Natural killer cell (primary cell): ENCODE results near the gene OR51A4. TPM values are rescaled to one million over a fixed set of nuclear protein-coding genes. Genes with fewer than 3 reads are reported as not detected.

Experiments
- ATAC-seq, 3 donors: fragments of 150-1000 bp in 2 of 3; fragments of 200-7000 bp in 1 of 3; cut with Tn5 transposase; 1 replicate in 1 of 3; 2 replicates in 2 of 3; pipeline ENCODE4 v1.10.0; 2021; ENCODE audit warnings: mild to moderate bottlenecking in 2 of 3, moderate library complexity in 2 of 3
- DNase-seq, 2 donors: peaks; one replicate each; pipeline versions ENCODE4 v3.0.0 to v3.0.0-alpha.2; 2013 to 2021; ENCODE audit warnings: mixed read lengths in 1 of 2
- H3K27ac ChIP-seq: one replicate; pipeline ENCODE4 v1.5.1; 2013; ENCODE audit warnings: mild to moderate bottlenecking, low read length
- H3K27me3 ChIP-seq: one replicate; pipeline ENCODE4 v1.6.1; 2013; ENCODE audit warnings: low read length; ENCODE audit not compliant: control insufficient read depth, insufficient read depth
- H3K36me3 ChIP-seq: one replicate; pipeline ENCODE4 v1.6.1; 2013; ENCODE audit warnings: low read length; ENCODE audit not compliant: control insufficient read depth, insufficient read depth
- H3K4me1 ChIP-seq: one replicate; pipeline ENCODE4 v1.6.1; 2013; ENCODE audit warnings: low read length; ENCODE audit not compliant: control insufficient read depth, insufficient read depth
- H3K4me3 ChIP-seq: one replicate; pipeline ENCODE4 v1.5.1; 2013; ENCODE audit warnings: low read length
- H3K9me3 ChIP-seq: one replicate; pipeline ENCODE4 v1.6.1; 2013; ENCODE audit warnings: low read length; ENCODE audit not compliant: control insufficient read depth, insufficient read depth
- H3K27ac Mint-ChIP-seq, 2 donors: one replicate each; pipeline ENCODE4 v1.8.0; 2022; ENCODE audit warnings: mild to moderate bottlenecking in 2 of 2, mixed read lengths in 2 of 2, moderate library complexity in 1 of 2
- H3K27me3 Mint-ChIP-seq, 2 donors: one replicate each; pipeline ENCODE4 v1.8.0; 2022; ENCODE audit warnings: low read depth in 2 of 2, mixed read lengths in 2 of 2
- H3K36me3 Mint-ChIP-seq: one replicate; pipeline ENCODE4 v1.8.0; 2022; ENCODE audit warnings: mixed read lengths
- H3K4me1 Mint-ChIP-seq, 2 donors: one replicate each; pipeline ENCODE4 v1.8.0; 2022; ENCODE audit warnings: mixed read lengths in 2 of 2
- H3K4me3 Mint-ChIP-seq: one replicate; pipeline ENCODE4 v1.8.0; 2022; ENCODE audit warnings: mild to moderate bottlenecking, moderate library complexity, mixed read lengths
- H3K9me3 Mint-ChIP-seq, 2 donors: one replicate each; pipeline ENCODE4 v1.8.0; 2022; ENCODE audit warnings: mixed read lengths in 2 of 2
- WGBS: methylation state at CpG from one replicate; pipeline ENCODE4 v1.1.7; 2013; ENCODE audit warnings: missing lambda C conversion rate; ENCODE audit not compliant: insufficient coverage; 5-methylcytosine and 5-hydroxymethylcytosine counted together
- intact Hi-C: fragments of 100-400 bp; cut with micrococcal nuclease; formaldehyde crosslinking; loops from one replicate; pipeline ENCODE4 v1.14.2; 2022
- total RNA-seq, 4 donors: library from RNA; stranded (reverse); fragments of 120-200 nt in 1 of 4; gene quantifications; one replicate each; pipeline versions ENCODE4 v1.2.3 to v1.2.4, GENCODE V29; 2013 to 2022
- TF ChIP-seq, protein P1 (sequence below): fragments of 200-600 bp; IDR thresholded peaks from one replicate; pipeline ENCODE4 v1.8.0; 2022; ENCODE audit warnings: antibody characterized with exemption

OR51A4 gene
- total RNA-seq, 3 donors from 2014 or later (not counting 1 experiment from before 2014, with no cell fraction given), result not detected

DNA sequence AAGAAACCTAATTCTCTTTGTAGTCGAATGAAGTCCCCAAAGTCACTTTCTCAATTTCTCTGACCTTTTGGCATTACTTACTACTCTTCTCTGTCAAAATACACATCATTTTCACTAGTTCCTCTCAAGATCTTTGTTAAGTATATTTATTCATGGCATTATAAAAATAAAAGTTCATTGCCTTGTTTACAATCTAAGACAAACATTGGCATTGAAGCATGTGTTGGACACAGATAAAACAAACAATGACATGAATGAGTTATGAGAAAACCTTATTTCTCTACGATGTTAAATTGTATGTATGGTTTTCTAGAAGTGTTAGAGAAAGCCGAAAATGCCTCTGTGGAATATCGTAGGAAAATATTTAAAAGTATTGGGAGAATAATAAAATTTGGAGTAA lies 14.7 kb downstream of the OR51A4 start:
- Histone ChIP-seq H3K27ac (no peak overlapping the region), H3K4me1 (no peaks in the 10 kb centered on the region), H3K27me3 (no peaks in the 10 kb centered on the region), H3K4me3 (no peak overlapping the region), H3K9me3 (no peaks in the 10 kb centered on the region), H3K36me3 (no peaks in the 10 kb centered on the region)
- TF ChIP-seq, protein P1, sequence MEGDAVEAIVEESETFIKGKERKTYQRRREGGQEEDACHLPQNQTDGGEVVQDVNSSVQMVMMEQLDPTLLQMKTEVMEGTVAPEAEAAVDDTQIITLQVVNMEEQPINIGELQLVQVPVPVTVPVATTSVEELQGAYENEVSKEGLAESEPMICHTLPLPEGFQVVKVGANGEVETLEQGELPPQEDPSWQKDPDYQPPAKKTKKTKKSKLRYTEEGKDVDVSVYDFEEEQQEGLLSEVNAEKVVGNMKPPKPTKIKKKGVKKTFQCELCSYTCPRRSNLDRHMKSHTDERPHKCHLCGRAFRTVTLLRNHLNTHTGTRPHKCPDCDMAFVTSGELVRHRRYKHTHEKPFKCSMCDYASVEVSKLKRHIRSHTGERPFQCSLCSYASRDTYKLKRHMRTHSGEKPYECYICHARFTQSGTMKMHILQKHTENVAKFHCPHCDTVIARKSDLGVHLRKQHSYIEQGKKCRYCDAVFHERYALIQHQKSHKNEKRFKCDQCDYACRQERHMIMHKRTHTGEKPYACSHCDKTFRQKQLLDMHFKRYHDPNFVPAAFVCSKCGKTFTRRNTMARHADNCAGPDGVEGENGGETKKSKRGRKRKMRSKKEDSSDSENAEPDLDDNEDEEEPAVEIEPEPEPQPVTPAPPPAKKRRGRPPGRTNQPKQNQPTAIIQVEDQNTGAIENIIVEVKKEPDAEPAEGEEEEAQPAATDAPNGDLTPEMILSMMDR, result no peak
- no peak overlapping the region for H3K4me3 Mint-ChIP-seq
- ATAC-seq, result no peak
- H3K27me3 Mint-ChIP-seq, result no peaks in the 10 kb centered on the region
- H3K27ac Mint-ChIP-seq, result no peak overlapping the region
- intact Hi-C loops, result no loop called here
- no peaks in the 10 kb centered on the region for H3K4me1 Mint-ChIP-seq
- no peaks in the 10 kb centered on the region for H3K36me3 Mint-ChIP-seq
- H3K9me3 Mint-ChIP-seq, result peaks cover 2 to 4% of the 10 kb centered on the region in 2 donors
- WGBS, result 91% methylated on average over 3 of the region's 4 CpGs
- DNase-seq, result no peak

DNA sequence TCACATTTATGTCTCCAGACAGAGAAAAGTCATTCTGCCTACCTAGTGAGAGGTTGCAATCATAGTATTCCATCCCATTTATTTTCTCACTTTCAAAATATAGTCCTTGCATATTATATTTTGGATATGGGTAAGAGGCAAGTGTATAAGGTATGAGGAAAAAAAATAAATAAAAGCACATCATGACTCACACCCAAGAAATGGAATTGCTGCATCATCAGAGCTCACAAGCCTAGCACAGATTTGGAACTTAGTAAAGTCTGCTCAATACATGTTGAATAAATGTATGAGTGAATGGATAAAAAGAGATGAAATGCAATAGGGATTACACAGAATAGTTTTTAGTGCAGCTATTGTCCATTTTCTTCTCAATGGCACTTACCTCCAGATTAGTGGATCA lies 20.8 kb downstream of the OR51A4 start:
- no peak overlapping the region for H3K27ac Mint-ChIP-seq
- TF ChIP-seq, protein P1, result no peak

DNA sequence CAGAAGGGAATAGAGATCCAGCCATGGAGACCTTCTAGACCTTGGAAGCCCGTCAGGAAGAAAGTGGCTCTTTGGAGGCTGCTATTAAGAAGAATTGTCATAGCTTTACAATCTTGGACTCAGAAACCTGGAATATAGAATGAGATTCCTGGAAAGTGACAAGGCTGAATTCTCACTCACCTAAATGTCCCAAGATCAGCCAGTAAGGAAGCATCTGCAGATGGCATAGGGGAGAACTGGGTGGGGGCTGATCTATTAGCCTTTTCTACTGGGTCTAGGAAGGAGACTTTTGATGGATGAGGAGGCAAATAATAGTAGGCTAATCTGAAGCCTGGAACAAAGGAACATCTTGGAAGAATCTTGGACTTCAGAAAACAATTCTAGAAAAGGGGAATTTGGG lies 23.2 kb downstream of the OR51A4 start, which contains the start of gene OR51G1:
Gene OR51G1, minus strand, starts transcription at position 101 of the 400 bp plus-strand sequence. Its CDS starts 0 bp downstream, at position 101.
- Mint-ChIP-seq H3K9me3 (peaks cover 6 to 8% of the 10 kb centered on the region in 2 donors), H3K27me3 (peaks cover 0 to 6% of the 10 kb centered on the region in 2 donors), H3K27ac (no peak within 1 kb of the TSS), H3K4me1 (no peaks in the 10 kb centered on the region), H3K36me3 (no peaks in the 10 kb centered on the region), H3K4me3 (no peak within 1 kb of the TSS)
- WGBS, result 86% methylated on average over 1 of the region's 1 CpG
- no peak within 1 kb of the TSS for H3K4me3 ChIP-seq
- H3K27ac ChIP-seq, result no peak within 1 kb of the TSS
- intact Hi-C loops, result no loop called here
- ATAC-seq (no peak), DNase-seq (no peak)
- H3K36me3 ChIP-seq, result no peaks in the 10 kb centered on the region
- H3K27me3 ChIP-seq, result no peaks in the 10 kb centered on the region
- no peaks in the 10 kb centered on the region for H3K9me3 ChIP-seq
- no peaks in the 10 kb centered on the region for H3K4me1 ChIP-seq
- TF ChIP-seq, protein P1, result no peak

More for the DNA sequence above, 20.8 kb downstream of the OR51A4 start:
- Histone ChIP-seq H3K27me3 (no peaks in the 10 kb centered on the region), H3K4me3 (no peak overlapping the region), H3K9me3 (no peaks in the 10 kb centered on the region), H3K4me1 (no peaks in the 10 kb centered on the region), H3K36me3 (no peaks in the 10 kb centered on the region), H3K27ac (no peak overlapping the region)
- Mint-ChIP-seq H3K27me3 (peaks cover 0 to 6% of the 10 kb centered on the region in 2 donors), H3K9me3 (peaks cover 6 to 8% of the 10 kb centered on the region in 2 donors), H3K4me1 (no peaks in the 10 kb centered on the region), H3K4me3 (no peak overlapping the region), H3K36me3 (no peaks in the 10 kb centered on the region)
- no peak for DNase-seq
- no peak for ATAC-seq
- intact Hi-C loops, result no loop called here

GRCh38 chr11:4922304-4922703 lies 25.1 kb downstream of the OR51A4 start:
- WGBS, result 38% methylated on average over 1 of the region's 1 CpG
- Histone ChIP-seq H3K27ac (no peak overlapping the region), H3K4me1 (no peaks in the 10 kb centered on the region), H3K4me3 (no peak overlapping the region), H3K36me3 (no peaks in the 10 kb centered on the region), H3K27me3 (no peaks in the 10 kb centered on the region), H3K9me3 (no peaks in the 10 kb centered on the region)
- TF ChIP-seq, protein P1, result no peak
- DNase-seq, result no peak
- H3K36me3 Mint-ChIP-seq, result no peaks in the 10 kb centered on the region
- peaks cover 0 to 6% of the 10 kb centered on the region in 2 donors for H3K27me3 Mint-ChIP-seq
- H3K9me3 Mint-ChIP-seq, result peaks cover 6 to 8% of the 10 kb centered on the region in 2 donors
- intact Hi-C loops, result no loop called here
- H3K27ac Mint-ChIP-seq, result no peak overlapping the region
- no peaks in the 10 kb centered on the region for H3K4me1 Mint-ChIP-seq
- H3K4me3 Mint-ChIP-seq, result no peak overlapping the region
- ATAC-seq, result no peak
